GM10266 (cell line): Measurements from ENCODE around the gene C20orf204.

Source experiments
- DNase-seq: peaks from one replicate; pipeline ENCODE4 v3.0.0; 2012; ENCODE audit errors: extremely low spot score
- CTCF ChIP-seq: IDR thresholded peaks from 2 replicates; pipeline ENCODE4 v1.5.1; 2012; ENCODE audit warnings: mild to moderate bottlenecking, low read depth; ENCODE audit not compliant: control insufficient read depth, insufficient read depth; ENCODE audit errors: missing control alignments

The C20orf204 gene

GRCh38 chr20:64030371-64031134 lies 5.4 kb upstream of the C20orf204 start:
- no peak for TF ChIP-seq CTCF
- DNase-seq, result no peak

DNA sequence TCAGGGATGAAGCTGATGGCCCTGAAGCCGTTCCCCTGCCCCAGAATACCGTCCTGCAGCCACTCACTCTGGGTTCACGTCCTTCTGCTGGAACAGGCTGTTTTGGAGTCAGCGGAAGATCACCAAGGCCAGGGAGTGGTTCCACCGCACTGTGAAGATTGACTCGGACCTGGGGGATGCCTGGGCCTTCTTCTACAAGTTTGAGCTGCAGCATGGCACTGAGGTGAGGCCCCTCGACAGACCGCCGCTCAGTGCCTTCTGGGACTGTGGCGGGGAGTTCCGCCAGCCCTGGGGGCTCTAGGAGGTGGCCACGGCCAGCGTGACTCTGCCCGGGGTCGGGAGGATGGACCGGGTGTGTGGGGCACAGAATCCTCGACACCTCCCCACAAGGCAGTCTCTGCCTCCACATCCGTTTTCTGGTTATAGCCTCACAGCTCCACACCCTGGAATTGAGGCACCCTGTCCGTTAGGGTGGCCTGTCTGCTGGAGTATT lies 4.1 kb upstream of the C20orf204 start:
- TF ChIP-seq CTCF, result no peak
- no peak for DNase-seq

DNA sequence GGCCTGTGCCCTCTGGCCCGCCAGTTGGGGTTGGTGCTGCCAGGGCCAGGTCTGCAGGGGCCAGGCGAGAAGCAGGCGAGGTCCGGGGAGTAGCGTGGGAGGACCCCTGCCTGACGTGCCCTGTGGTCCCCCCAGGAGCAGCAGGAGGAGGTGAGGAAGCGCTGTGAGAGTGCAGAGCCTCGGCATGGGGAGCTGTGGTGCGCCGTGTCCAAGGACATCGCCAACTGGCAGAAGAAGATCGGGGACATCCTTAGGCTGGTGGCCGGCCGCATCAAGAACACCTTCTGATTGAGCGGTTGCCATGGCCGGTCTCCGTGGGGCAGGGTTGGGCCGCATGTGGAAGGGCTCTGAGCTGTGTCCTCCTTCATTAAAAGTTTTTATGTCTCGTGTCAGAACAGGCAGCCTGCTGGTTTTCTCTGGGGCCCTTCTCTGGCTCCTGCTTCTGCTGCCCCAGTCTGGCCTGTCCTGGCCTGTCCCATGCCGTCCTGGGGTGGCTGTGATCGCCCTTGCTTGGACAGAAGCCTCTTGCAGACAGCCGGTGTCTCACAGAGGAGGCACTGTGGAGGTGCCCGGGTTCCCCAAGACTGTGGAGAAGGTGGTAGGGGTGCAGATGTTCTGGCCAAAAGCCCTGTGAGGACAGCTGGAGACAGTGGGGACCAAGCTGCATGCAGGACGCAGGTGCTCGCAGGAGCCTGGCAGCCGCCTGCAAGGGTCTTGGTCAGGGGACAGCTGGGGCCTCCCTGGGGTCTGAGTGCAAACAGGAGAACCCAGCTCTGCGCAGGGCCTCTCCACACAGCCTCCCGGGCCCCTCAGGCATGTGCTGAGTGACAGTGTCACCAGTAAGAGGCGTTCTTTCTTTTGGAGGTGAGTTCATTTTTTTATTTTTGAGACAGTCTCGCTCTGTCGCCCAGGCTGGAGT lies 3.0 kb upstream of the C20orf204 start:
- TF ChIP-seq CTCF, result no peak

DNA sequence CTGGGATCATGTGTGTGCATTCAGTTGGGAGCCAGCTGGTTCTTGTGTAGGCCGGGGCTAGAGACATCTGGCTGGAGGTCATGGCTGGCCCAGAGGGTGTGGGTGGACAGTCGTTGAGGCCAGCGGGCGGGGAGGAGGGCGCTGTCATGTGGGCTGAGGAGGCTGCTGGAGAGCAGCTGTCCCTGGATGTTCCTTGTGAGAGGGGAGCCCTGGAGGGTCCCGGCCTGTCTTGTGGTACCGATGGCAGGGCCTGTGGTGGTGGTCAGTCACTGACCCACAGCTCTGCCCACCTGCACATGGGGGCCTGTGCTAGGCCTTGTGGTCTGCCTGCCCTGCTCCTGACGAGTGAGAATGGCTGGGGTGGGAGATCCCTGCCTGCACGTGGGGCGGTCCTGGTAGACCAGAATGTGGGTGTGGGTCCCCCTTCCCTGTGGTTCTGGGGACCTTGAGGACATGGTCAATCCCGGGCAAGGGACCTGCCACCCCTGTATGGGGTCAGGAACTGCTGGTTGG lies 1.9 kb upstream of the C20orf204 start:
- no peak for DNase-seq
- no peak for TF ChIP-seq CTCF

More for the DNA sequence above, 3.0 kb upstream of the C20orf204 start:
- DNase-seq, result no peak

DNA sequence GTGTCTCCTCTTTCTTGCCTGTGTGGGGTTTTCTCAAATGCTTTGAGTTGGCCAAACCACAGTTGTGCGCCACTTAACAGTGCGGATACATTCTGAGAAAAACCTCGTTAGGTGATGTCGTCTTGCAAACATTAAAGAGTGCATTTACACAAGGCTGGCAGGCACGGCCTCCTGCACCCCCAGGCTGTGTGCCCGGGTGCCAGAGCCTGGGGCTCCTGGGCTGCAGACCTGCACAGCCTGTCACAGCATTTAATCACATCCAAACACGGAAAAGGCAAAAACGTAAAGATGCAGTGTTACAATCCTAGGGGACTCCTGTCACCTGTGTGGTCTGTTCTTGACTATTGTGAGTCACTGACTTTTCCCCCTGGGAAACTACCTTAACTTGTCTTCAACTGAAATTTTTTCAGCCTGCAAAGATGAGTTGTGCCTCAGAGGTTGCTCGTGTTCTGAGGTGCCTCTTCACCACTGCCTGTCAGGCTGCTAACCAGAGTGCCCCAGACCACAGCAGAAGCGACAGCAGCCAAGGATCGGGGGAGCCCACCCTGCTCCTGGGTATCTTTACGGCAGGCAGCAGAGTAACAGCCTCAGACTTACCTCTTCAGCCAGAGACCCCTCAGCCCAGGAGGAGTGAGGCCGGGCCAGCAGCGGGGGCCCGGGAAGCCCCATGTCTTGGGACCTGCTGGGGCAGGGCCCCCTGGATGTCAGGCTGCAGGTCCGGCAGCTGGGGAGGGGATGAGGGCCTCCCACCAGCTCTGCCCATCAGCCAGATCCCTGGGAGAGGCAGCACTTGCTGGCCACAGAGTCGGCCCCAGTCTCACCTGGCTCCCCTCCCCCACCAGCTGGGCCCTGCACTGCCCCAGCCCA lies 683 bp upstream of the C20orf204 start:
- DNase-seq, result no peak
- TF ChIP-seq CTCF, result no peak

DNA sequence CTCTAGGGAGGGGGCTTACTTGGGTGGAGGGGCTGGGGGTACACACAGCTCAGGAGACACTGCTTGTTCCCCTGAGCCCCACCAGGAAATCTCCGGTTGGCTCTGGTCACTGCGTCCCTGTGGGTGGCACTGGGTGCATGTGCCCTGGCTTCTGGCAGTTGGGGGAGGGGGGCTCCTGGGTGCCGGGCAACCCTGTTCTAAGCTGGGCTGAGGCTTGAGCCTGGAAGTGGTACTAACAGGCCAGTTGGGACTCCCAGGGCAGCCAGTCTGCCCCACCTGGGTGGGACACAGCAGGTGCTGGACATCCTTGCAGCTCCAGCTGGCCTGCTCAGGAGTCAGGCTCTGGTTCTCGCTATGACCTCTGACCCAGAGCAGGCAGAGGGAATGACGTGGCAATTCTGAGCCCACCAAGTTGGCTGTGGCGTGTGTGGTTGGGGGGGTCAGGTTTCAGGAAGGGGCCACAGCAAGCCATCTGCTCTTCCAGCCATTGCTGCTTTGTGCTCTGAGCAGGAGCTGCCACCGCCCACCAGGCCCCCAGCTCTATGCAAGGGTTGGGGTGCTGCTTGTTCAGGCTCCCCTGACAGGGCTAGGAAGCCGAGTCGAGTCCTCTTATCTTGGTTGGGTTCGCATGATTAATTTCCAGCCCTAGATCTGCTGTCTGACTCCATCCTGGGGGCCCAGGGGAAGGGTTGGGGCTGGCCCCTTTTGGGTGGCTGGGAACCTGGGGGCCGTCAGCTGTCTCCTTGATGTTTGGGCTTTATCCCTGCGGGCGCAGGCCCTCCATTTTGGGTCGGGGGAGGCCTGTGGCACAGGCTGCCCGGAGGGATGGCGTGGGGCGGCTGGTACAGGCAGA lies 590 bp downstream of the C20orf204 start:
- no peak for DNase-seq
- no peak for TF ChIP-seq CTCF
